ENCODE results near the gene TPBGL.
A peak's percentile ranks its signal among the peaks of the same experiment; 100 is the strongest.

The TPBGL gene

DNA sequence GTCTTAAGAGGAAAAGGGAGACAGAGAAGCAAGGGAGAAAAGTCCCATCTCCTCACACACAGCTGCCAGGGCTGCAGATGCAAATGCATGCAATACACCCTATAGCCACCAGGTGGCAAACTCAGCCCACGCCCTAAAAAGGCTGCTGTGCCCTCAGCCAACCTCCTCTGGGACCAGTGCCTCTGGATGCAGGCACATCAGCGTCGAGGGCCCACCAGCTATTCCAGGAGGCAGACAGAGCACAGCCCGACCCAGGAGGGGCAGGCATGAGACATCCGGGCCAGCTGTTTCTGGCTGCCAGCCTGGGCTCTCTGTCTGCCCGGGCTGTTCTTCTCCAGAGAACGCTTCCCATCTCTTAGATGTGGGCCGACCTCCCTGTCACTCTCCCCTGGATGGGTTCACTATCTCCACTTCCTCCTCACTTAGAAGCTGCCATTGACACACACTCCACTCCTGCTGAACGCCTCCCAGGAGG is 39.7 kb downstream of the TPBGL start:
- peak; percentile 60 for DNase-seq (ENCODE audit: low read depth, low spot score)

DNA sequence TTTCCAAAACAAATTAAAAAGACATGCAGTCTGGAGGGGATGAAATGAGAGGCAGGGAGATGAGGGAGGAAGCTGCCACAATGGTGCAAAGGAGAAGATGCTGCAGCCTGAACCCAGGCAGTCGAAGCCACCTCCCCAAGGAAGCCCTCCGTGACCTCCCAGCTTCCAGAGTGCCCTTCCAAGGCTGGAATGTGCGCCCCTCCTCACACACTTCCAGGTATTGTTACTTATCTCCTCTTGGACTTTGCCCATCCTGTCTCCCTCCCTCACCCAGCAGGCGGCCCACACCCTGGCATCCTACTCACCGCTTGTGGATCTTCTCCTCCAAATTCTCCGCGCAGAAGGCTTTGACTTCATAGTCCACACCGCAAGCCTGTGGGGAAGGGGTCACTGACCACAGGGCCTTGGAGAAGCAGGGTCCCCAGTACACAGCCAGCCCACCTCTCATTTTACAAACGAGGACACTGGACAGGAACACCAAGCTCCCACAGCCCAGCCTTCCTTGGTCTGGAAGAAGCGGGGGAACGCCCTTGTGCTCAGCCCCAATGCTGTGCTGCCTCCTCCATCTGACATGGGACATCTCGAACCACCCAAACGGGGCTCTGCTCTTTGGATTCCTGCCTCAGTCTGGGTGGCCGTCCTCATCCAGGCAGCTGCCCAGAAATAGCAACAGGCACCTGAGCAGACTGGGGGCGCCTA is 40.3 kb downstream of the TPBGL start:
- H3K4me3 ChIP-seq (ENCODE audit: low read length) = no peak overlapping the region
- no peak for DNase-seq (ENCODE audit: low read depth, low spot score)

More for the DNA sequence above, 39.7 kb downstream of the TPBGL start:
- no peak overlapping the region for H3K4me3 ChIP-seq (ENCODE audit: low read length)

DNA sequence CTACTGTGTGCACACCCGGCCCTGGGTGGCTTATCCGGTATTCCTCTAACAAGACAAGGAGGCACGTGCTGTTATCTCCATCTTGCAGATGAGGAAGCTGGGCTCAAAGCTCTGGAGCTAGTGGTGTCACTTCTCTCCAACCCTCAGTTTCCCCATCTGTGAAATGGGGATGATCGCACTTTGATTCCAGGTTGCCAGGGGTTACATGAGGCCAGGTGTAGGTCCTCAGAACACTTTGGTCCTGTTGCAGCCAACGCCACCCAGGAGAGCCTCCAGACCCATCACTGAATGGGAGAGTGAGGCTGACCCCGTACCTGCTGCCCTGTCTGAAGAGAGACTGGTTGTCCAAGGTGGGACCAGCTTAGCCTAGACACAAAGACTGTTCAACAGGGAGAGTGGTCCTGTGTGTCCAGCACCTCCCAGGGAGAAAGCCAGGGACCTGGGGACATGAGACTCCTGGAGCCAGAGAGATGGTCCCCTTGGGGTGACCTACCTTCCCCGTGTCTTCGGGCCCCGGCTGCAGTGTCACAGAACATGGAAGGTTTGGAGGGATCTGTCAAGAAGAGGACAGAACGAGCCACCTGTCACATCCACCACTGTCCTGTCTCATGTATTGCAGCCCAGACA is 41.0 kb downstream of the TPBGL start:
- DNase-seq (ENCODE audit: low read depth, low spot score) = no peak
- H3K4me3 ChIP-seq (ENCODE audit: low read length) = no peak overlapping the region

DNA sequence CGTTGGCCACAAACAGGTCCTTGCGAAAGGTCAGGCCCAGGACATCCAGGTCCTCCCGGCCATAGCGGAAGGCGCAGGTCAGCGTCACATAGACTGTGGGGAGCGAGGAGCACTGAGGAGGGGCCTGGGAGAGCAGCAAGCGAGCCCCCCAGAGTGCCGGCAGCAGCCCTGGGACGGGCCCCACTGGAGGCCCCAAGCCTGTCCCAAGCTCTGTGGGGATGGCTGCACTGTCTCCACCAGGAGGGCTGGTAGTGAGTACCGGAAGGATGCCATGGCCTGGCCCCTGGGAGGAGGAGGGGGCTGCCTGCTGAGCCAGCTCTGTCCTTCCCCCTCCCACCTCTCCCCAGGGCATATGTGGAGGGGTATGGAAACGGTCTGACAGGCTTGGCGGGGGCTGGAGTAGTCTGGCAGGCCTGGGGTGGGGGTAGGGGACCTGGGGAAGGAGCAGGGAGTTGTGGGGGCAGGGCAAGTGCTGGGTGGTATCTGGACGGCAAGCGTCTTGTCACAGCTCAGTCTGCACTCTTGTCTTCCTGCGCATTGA is 42.9 kb downstream of the TPBGL start:
- no peak for DNase-seq (ENCODE audit: low read depth, low spot score)

DNA sequence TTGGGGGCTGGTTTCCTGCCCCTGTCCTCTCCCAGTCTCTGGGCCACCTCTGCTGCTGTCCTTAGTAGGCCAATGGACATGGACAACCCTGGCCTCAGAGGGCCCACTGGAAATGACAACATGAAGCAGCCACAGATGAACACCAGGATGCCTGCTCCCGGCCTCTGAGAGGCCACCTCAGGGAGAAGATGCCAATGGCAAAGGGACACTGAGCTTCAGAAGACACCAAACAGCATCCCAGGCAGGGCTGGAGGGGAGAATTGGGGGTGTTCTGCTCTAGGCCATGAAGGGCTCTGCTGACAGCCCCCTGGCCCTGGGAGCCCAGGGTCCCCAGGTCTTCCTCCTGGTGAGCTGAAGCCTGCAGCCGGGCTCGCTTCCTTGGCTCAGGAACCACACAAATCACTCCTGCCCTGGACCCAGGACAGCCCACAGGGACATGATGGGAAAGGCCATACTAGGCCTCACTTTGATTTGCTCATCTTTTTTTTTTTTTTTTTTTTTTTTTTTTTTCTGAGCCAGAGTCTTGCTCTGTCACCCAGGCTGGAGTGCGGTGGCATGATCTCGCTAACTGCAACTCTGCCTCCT is 45.3 kb downstream of the TPBGL start:
- H3K4me3 ChIP-seq (ENCODE audit: low read length) = no peak overlapping the region
- no peak for DNase-seq (ENCODE audit: low read depth, low spot score)

More for the DNA sequence above, 42.9 kb downstream of the TPBGL start:
- no peak overlapping the region for H3K4me3 ChIP-seq (ENCODE audit: low read length)

DNA sequence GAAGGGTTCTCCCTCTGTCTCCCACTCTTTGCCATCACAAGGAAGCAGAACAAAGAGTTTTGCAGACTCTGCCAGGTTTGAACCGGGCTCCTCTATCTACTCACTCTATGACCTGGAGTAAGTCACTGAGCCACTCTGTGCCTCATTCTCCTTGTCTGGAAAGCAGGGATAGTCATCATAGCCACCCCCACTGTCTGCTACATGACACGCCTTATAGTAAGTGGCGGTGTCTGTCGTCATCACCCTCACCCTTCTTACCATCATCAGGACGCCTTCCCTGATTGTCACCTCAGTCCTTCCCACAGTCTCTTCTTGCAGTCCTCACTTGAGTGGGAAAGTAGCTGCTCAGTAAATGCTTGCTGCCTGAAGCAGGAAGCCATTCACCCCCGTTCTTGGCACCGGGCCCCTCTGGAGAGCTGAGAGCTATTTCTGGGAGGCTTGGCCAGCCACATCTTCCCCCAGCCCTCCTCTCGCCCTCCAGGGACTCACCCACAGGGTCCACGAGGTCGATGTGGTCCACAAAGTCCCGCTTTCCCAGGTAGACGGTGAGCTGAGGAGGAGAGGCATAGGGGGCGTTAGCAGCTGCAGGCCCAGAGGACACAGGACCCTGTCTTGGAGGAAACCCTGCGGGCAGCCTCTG is 46.4 kb downstream of the TPBGL start:
- H3K4me3 ChIP-seq (ENCODE audit: low read length) = no peak overlapping the region
- no peak for DNase-seq (ENCODE audit: low read depth, low spot score)

DNA sequence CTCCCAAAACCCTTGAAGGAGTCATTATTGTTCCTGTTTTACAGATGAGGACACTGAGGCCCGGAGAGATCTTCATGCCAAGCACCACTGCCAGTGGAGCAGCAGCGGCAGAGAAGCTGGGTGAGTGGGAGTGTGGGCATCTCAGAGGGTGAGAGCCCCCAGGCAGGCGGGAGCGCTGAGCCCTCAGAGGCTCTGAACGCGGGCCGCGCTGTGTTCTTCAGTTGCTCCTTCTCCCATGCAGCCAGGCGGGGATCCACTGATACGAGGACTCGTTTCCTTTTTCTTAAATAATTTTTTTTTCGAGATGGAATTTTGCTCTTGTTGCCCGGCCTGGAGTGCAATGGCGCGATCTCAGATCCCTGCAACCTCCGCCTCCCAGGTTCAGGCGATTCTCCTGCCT is 47.0 kb downstream of the TPBGL start:
- DNase-seq (ENCODE audit: low read depth, low spot score) = no peak
- no peak overlapping the region for H3K4me3 ChIP-seq (ENCODE audit: low read length)

DNA sequence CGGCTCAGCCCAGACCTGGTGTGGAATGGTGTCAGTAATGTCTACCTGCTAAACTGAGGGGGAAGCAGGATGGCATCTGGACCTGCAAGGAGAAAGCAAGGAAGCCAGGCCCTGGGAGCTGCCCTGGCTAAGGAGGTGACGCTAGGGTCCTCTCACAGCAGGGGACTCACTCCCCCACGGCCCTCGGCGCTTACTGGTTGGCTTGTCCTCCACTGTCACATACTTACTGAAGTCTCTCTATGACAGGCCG is 48.9 kb downstream of the TPBGL start:
- H3K4me3 ChIP-seq (ENCODE audit: low read length) = no peak overlapping the region
- DNase-seq (ENCODE audit: low read depth, low spot score) = no peak

DNA sequence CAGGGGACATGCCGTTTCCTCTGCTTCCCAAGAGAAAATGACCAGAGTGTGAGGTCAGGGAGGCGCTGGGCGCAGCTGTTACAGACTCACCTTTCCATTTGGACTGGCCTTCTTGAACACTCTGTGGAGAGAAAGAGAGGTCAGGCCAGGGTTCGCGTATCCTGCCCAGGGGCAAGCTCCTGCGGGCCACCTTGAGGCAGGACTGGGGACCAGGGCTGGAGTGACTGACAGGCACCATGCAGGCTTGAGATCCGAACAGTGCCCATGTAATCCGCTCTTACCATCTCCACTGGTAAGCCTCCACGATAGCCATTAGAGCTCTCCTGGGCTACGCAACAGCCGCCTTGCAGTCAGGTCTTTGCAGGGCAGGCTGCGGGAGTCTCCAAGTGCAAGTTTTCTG is 49.3 kb downstream of the TPBGL start:
- no peak for DNase-seq (ENCODE audit: low read depth, low spot score)
- H3K4me3 ChIP-seq (ENCODE audit: low read length) = no peak overlapping the region

DNA sequence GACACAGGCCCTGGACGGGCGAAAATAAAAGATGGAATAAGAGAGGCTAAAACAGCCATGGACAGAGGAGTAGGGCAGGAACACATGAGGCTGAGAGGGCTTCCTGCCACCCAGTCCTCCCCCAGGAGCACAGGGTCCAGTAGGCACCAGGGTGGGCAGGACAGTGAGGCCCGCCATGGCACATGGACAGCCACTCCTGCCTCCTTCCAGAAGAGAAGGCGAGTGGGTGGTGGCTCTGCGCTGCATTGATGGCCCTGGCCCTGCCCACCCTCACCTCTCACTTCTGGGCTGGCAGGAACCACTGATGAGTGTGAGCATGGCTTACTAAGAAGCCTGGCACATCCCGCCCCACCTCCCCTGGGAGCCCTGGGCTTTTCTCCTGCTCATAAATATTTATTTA is 51.2 kb downstream of the TPBGL start:
- no peak for DNase-seq (ENCODE audit: low read depth, low spot score)
- H3K4me3 ChIP-seq (ENCODE audit: low read length) = no peak overlapping the region

DNA sequence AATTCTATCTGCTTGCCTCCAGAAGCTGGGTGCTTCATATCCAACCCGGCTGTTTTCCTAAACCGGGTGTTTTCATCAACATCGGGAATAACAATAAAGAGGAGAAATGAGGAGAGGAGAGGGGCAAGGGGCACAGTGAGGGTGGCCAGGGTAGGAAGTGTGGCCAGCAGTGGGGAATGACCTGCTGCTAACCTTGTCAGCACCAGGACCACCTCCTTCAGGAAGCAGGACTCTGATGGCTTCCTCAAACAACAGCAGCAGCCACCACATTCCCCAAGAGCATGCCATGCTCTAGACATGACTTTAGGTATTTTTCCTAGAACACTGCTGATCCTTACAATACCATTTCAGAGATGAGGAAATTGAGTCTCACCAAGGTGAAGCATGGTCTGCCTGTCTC is 52.4 kb downstream of the TPBGL start:
- no peak for DNase-seq (ENCODE audit: low read depth, low spot score)

More for the DNA sequence above, 52.4 kb downstream of the TPBGL start:
- no peak overlapping the region for H3K4me3 ChIP-seq (ENCODE audit: low read length)
